Esophagus squamous epithelium (tissue), 5 donors: ENCODE results near the gene GAB2. TPM values are rescaled to one million over a fixed set of nuclear protein-coding genes. Genes with fewer than 3 reads are reported as not detected.

Experiments
- DNase-seq: peaks from one replicate; lab custom pipeline; 2025; lab: John Stamatoyannopoulos, UW
- H3K27ac ChIP-seq, 4 donors: fragments of 200-600 bp; sonication (generic); one replicate each; pipeline ENCODE4 v1.5.1; 2016 to 2019; ENCODE audit warnings: mild to moderate bottlenecking in 1 of 4
- H3K27me3 ChIP-seq, 4 donors: fragments of 200-600 bp; sonication (generic); 1 replicate in 3 of 4; 2 replicates in 1 of 4; pipeline versions ENCODE4 v1.5.1 to v1.6.0; 2017 to 2021; ENCODE audit warnings: antibody characterized with exemption in 1 of 4
- H3K36me3 ChIP-seq, 3 donors: fragments of 200-600 bp; sonication (generic); one replicate each; pipeline ENCODE4 v1.5.1; 2016 to 2019
- H3K4me1 ChIP-seq, 3 donors: fragments of 200-600 bp; sonication (generic); one replicate each; pipeline ENCODE4 v1.5.1; 2017 to 2019
- H3K4me3 ChIP-seq, 4 donors: fragments of 200-600 bp; sonication (generic); 1 replicate in 3 of 4; 2 replicates in 1 of 4; pipeline ENCODE4 v1.5.1; 2016 to 2019; ENCODE audit warnings: mild to moderate bottlenecking in 2 of 4, moderate library complexity in 1 of 4
- H3K9me3 ChIP-seq, 3 donors: fragments of 200-600 bp; sonication (generic); one replicate each; pipeline ENCODE4 v1.5.1; 2016 to 2019
- POLR2A ChIP-seq, 4 donors: fragments of 450-650 bp; IDR thresholded peaks; one replicate each; pipeline ENCODE4 v1.6.1; 2017; ENCODE audit warnings: antibody characterized with exemption in 4 of 4, mild to moderate bottlenecking in 4 of 4, moderate library complexity in 3 of 4
- WGBS, 2 donors: methylation state at CpG; one replicate each; pipeline ENCODE4 v1.1.5; 2018; 5-methylcytosine and 5-hydroxymethylcytosine counted together
- intact Hi-C: fragments of 100-400 bp; cut with DNase I; formaldehyde crosslinking; loops from one replicate; pipeline ENCODE4 v1.15.0; 2022
- total RNA-seq, 4 donors: library from RNA; depleted of rRNA; stranded (reverse); fragments of >200 nt; gene quantifications; one replicate each; pipeline ENCODE4 v1.1.0, GENCODE V29; 2016
- TF ChIP-seq, protein P1 (sequence below), 6 experiments: fragments of 450-650 bp in 4 of 6; fragments of 200-600 bp in 2 of 6; sonication (generic) in 2 of 6; IDR thresholded peaks; one replicate each; pipeline ENCODE4 v1.5.1; 2016 to 2019; ENCODE audit warnings: antibody characterized with exemption in 6 of 6, mild to moderate bottlenecking in 4 of 6, moderate library complexity in 4 of 6
- donor health status: DM: yes; HTN: yes; CAD: no.

Gene GAB2
- total RNA-seq, 4 donors from 2014 or later: 4.6 to 23.7 (median 11.2) TPM

- Histone ChIP-seq H3K27me3 (no peaks in the 10 kb centered on the region), H3K36me3 (peaks cover 0 to 4% (median 0%) of the 10 kb centered on the region in 3 donors), H3K9me3 (no peaks in the 10 kb centered on the region), H3K4me3 (no peak overlapping the region), H3K4me1 (peaks cover 19 to 50% (median 25%) of the 10 kb centered on the region in 3 donors), H3K27ac (no peak overlapping the region)
- TF ChIP-seq, protein P1, sequence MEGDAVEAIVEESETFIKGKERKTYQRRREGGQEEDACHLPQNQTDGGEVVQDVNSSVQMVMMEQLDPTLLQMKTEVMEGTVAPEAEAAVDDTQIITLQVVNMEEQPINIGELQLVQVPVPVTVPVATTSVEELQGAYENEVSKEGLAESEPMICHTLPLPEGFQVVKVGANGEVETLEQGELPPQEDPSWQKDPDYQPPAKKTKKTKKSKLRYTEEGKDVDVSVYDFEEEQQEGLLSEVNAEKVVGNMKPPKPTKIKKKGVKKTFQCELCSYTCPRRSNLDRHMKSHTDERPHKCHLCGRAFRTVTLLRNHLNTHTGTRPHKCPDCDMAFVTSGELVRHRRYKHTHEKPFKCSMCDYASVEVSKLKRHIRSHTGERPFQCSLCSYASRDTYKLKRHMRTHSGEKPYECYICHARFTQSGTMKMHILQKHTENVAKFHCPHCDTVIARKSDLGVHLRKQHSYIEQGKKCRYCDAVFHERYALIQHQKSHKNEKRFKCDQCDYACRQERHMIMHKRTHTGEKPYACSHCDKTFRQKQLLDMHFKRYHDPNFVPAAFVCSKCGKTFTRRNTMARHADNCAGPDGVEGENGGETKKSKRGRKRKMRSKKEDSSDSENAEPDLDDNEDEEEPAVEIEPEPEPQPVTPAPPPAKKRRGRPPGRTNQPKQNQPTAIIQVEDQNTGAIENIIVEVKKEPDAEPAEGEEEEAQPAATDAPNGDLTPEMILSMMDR (IDR thresholded peaks at IDR 0.05): no peak
- TF ChIP-seq POLR2A (IDR thresholded peaks at IDR 0.05): no peak
- WGBS, 2 donors: 86 to 90% methylated on average over 13 to 14 of the region's 14 CpGs
- intact Hi-C loops: no loop called here
- DNase-seq: no peak
Measured at GRCh38 chr11:78190871-78191538, 226.6 kb downstream of the GAB2 start.

DNA sequence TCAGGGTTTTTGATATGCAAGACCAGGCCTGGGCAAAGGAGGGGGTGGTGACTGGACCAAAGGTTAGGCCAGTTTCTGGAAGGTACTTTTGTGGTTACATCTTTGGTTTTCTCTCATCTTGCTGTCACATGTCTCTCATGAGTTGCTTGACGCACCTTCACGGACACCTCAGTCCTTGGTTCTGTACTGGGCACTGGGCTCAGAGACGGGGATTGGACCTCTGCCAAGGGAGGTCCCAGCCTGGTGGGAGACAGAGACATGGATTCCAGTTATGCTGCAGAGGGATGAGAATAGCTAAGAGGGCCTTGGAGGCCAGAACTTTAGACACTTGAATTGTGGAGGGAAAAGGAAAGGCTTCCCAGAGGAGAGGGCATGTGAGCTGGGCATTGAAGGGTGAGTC lies 227.2 kb downstream of the GAB2 start:
- peaks cover 23 to 56% (median 32%) of the 10 kb centered on the region in 3 donors for H3K4me1 ChIP-seq
- H3K9me3 ChIP-seq: no peaks in the 10 kb centered on the region
- intact Hi-C loops: no loop called here
- no peaks in the 10 kb centered on the region for H3K36me3 ChIP-seq
- WGBS, 2 donors: 48% methylated on average over 2 of the region's 3 CpGs; no CpG with 5 or more reads in 1 of the 2 donors
- H3K4me3 ChIP-seq: no peak overlapping the region
- TF ChIP-seq POLR2A (IDR thresholded peaks at IDR 0.05): no peak
- TF ChIP-seq, protein P1 (IDR thresholded peaks at IDR 0.05): no peak
- H3K27ac ChIP-seq: peak overlapping the region in 1 of 4 donors; percentile 98
- no peaks in the 10 kb centered on the region for H3K27me3 ChIP-seq
- no peak for DNase-seq

DNA sequence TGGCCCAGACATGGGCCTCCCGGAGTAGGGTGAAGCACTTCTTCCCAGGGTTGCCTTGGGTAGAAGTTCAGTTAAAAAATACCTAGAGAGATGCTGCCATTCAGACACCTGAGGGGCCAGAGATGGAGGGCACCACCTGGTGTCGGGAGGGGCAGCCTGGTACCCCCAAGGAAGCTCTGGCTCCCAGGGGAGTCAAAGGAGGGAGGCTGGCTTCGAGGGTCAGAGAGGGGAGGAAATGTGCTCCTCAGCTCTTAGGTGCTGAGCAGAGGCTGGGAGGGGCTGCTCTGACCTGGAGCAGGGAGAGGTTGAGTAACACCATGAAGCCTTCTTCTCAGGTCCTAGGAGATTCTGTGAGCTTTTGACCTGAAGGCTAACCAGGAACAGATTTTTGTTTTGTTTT lies 227.8 kb downstream of the GAB2 start:
- Histone ChIP-seq H3K36me3 (no peaks in the 10 kb centered on the region), H3K4me1 (peaks cover 24 to 61% (median 32%) of the 10 kb centered on the region in 3 donors), H3K27me3 (no peaks in the 10 kb centered on the region), H3K27ac (peak overlapping the region in 2 of 4 donors; percentile 89 to 98), H3K4me3 (peak overlapping the region in 3 of 4 donors; percentile 66 to 100 (median 72)), H3K9me3 (no peaks in the 10 kb centered on the region)
- intact Hi-C loops: no loop called here
- no peak for DNase-seq
- 71% methylated on average over 2 of the region's 3 CpGs; no CpG with 5 or more reads in 1 of the 2 donors for WGBS, 2 donors
- TF ChIP-seq, protein P1 (IDR thresholded peaks at IDR 0.05): no peak
- no peak for TF ChIP-seq POLR2A (IDR thresholded peaks at IDR 0.05)

DNA sequence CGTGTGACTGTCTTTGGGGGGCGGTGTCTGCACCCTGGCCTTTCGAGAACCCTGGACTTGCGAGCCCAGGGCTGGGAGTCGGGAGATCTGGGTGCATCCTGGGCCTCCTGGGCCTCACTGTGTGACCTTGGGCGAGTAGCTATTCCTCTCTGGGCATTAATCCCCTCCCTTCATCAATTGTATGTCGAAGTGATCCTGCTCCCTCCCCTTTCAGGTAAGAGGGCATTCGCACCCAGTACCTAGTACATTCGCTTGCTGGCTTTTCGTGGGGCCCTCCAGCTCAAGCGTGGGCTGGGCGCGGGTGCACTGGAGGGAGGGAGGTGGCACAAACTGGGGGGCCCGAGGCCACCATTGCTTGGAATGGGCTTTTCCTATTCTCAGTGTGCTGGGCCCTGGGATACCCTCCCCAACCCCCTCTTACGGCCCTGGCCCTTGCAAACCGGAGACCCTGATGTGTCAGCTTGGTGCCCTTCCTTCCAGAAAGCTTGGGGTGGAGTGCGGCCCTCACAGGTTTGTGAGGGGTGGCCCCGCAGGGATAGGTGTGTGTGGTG lies 228.4 kb downstream of the GAB2 start:
- Histone ChIP-seq H3K4me1 (peaks cover 24 to 61% (median 32%) of the 10 kb centered on the region in 3 donors), H3K27me3 (no peaks in the 10 kb centered on the region), H3K36me3 (no peaks in the 10 kb centered on the region), H3K9me3 (no peaks in the 10 kb centered on the region), H3K4me3 (peak overlapping the region; percentile 66 to 100 (median 78)), H3K27ac (peak overlapping the region; percentile 89 to 98 (median 92))
- WGBS, 2 donors: 46 to 55% methylated on average over 3 to 9 of the region's 18 CpGs
- no peak for DNase-seq
- intact Hi-C loops: no loop called here
- TF ChIP-seq, protein P1 (IDR thresholded peaks at IDR 0.05): no peak
- TF ChIP-seq POLR2A (IDR thresholded peaks at IDR 0.05): no peak
